ENCODE data around the gene DENND5B.
"Not testable (repeated sequence)": the region's sequence is repeated elsewhere in the genome, so short reads cannot be mapped to it uniquely, and the experiment has no call there.

Gene DENND5B

DNA sequence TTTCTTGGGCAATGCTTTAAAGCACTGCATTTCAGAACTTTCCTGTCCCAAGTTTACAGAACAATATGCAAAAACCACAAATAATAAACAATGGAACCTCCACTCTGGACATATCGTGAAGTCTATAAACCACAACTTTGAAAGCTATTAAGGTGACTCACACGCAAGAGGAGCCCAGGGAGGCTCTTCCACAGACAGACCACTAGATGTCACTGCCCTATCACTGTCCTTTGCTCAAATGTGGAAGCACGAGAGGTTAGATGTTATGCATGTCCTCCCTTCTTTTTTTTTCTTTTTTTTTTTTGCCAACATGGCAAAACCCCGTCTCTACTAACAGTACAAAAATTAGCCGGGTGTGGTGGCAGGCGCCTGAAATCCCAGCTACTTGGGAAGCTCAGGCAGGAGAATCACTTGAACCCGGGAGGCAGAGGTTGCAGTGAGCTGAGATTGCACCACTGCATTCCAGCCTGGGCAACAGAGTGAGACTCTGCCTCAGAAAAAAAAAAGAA is 187.8 kb downstream of the DENND5B start:
- DNase-seq (ENCODE audit: extremely low spot score, insufficient read length, low read depth) (peak; percentile 52), FAIRE-seq (peak; percentile 93)

DNA sequence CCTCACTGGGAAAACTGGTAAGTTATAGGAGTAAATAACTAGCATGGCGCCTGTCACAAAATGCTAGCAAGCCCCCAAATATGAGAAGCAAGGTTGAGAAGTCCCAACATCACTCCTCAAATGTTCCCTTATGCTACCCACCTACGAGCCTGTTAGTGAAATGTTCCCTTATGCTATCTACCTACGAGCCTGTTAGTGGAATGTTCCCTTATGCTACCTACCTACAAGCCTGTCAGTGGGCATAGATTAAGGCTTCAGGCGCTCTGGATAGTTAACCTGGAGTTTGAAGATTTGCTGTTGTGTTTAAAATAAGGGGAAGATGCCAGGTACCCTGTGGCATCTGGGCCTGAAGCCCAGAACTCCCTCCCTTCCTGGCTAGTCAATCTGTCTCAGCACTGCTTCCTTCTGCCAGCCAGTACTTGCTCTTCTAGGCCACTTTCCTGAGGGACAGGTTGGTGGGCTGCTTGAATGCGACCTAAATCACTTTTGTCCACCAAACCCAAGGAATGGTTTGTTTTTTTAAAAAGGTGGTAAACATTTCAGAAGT is 197.9 kb downstream of the DENND5B start:
- FAIRE-seq (no peak), DNase-seq (ENCODE audit: extremely low spot score, insufficient read length, low read depth) (no peak)

DNA sequence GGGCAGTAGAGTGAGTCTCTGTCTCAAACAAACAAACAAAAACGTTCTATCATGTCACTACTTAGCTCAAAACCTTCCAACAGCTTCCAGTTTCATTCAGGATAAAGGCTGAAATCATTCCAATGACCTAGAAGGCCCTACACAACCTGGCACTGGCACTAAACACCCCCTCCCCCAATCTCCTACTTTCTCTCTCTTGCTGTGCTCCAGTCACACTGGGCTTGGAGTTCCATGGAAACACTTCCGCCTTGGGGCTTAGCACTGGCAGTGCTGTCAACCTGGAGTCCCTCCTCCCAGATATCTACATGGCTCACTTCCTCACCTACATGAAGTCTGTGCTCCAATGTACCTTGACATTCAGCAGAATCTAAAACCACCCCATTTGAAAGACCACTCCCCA is 199.9 kb downstream of the DENND5B start:
- FAIRE-seq = no peak

DNA sequence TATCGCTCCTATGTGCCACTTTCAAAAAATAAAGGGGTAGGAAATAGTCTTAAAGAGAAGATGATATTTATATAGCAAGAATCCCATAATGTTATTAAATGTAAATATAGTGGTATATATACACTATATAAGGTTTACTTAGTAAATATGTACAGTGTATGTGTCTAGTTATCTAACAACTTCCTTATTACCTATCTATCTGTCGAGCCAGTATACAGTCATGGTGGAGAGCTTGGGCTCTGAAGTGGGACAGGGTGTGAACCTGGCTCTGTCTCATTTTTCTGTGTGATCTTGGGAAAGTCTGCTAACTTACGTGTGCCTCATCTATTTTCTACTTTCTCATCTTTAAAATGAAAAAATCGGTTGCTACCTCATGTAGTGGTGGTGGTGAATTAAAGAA is 202.2 kb downstream of the DENND5B start:
- FAIRE-seq = no peak
- no peak for DNase-seq (ENCODE audit: extremely low spot score, insufficient read length, low read depth)

More for the DNA sequence above, 199.9 kb downstream of the DENND5B start:
- no peak for DNase-seq (ENCODE audit: extremely low spot score, insufficient read length, low read depth)

DNA sequence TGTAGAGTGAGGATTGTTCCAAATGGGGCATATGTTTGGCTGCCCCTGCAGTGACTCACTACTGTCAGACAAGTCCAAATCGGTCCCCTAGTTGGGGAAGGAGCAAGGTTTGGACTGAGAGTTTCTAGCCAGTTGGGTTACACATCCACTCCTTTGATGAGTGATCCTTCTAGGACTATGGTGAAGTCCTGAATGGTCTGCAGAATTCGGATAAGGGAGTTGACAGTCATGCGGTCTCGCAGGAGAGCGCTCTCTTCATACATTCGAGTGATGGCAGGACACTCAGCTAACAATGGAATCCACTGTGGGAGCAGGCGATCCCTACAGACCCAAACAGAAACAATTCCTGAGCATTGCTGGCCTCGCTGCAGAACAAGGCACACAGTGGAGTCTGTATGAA is 203.5 kb downstream of the DENND5B start:
- no peak for FAIRE-seq
- no peak for DNase-seq (ENCODE audit: extremely low spot score, insufficient read length, low read depth)

DNA sequence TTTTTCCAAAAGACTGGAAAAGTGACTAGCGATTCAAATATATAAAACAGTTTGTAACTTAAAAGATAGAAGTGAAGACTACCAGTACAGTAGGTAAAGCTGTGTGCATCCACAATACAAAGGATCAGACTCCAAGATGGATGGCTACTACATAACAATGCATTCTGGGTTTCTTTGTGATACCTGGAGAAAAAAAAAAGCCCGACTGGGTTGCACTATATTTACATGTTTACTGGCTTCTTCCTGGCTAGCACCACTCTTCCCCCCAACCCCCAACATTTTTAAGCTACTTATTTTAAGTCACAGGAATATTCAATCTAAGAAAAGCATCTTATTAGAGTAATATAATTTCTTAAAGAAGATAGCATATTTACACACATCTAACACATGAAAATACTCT is 203.9 kb downstream of the DENND5B start:
- no peak for DNase-seq (ENCODE audit: extremely low spot score, insufficient read length, low read depth)
- FAIRE-seq = no peak

DNA sequence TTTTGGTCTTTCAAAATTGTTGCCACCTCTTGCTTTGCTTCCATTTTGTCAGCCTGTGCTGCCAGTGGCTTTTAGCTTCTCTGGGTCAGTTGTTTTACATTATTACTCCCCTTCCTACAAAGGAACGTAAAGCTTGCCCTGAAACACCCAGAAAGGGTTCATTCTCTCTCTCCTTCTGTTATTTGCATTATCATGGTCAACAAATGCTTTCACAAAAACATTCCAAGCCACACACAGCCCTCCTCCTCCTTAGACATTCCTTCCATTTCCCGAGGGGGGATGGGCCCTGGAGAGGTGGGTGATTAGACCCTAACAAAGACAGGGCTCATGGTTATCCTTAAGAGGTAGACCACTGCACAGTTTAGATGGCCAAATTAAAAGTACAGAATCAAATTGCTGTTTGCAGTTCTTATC is 204.6 kb downstream of the DENND5B start:
- DNase-seq (ENCODE audit: extremely low spot score, insufficient read length, low read depth) = no peak
- no peak for FAIRE-seq

DNA sequence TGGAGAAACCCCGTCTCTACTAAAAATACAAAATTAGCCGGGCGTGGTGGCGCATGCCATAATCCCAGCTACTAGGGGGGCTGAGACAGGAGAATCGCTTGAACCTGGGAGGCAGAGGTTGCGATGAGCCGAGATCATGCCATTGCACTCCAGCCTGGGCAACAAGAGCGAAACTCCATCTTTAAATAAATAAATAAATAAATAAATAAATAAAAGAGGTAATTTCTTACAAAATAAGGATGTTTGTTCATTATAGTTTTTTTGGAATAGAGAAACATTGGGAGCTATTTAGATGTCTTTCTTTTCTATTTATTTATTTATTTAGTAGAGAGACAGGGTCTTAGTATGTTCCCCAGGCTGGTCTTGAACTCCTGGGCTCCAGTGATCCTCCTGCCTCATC is 213.7 kb downstream of the DENND5B start:
- DNase-seq (ENCODE audit: extremely low spot score, insufficient read length, low read depth); FAIRE-seq: not testable (repeated sequence)

DNA sequence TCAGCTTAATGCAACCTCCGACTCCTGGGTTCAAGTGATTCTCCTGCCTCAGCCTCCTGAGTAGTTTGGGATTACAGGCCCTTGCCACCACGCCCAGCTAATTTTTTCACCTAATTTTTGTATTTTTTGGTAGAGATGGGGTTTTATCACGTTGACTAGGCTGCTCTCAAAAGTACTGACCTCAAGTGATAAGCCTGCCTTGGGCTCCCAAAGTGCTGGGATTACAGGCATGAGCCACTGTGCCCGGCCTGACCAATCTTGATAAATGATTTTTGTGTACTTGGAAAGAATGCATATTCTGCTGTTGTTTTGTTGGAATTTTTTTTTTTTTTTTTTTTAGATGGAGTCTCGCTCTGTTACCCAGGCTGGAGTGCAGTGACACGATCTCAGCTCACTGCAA is 215.5 kb downstream of the DENND5B start:
- not testable (repeated sequence) for DNase-seq (ENCODE audit: extremely low spot score, insufficient read length, low read depth)

DNA sequence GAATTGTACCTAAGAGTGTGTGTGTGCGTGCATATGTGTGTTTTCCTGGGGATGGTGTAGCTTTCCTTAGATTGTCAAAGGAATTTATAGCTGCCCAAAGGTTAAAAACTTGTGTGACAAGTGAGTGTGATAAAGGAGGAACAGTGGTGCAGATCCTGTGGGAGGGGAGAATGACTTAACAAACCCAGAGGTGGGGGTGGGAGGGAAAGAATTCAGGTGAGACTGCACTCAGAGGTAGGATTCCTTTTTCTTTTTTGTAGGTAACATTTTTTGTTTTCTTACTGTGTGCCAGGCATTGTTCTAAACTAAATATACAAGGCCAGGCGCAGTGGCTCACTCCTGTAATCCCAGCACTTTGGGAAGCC is 219.7 kb downstream of the DENND5B start:
- DNase-seq (ENCODE audit: extremely low spot score, insufficient read length, low read depth) (no peak), FAIRE-seq (no peak)

More for the DNA sequence above, 215.5 kb downstream of the DENND5B start:
- not testable (repeated sequence) for FAIRE-seq

DNA sequence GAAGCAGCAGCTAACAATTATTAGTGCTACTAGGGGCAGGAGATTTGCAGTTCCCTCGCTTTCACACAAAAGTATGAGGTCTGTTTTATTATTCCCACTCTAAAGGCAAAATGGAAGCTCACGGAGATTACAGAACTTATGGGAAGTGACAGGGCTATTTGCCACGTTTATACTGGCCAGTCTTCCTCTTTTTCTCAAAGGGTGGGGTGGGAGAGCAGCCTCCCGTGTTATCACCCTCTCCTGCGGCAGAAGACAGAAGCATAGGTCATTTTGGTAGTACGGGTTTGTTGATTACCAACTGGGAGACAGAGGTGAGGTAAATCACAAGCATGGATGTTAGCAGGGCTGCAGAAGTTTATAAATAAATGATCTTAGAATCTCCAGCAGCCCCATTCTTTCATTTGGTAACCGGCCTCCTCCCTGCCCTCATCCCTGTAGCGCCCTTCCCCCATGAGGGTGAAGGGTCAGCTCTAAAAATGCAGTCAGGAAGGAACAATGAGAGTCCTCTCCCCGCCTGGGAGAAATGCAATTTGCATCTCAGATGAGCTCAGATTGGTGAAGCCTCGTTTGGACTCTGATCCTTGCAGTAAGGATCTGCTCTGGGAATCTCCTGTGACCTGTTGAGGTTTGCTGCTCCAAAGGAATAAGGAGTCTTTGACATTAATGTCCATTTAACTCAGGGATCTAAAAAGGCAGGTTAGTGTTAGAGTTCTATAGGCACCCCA is 220.2 kb downstream of the DENND5B start:
- FAIRE-seq = no peak
- DNase-seq (ENCODE audit: extremely low spot score, insufficient read length, low read depth) = no peak

DNA sequence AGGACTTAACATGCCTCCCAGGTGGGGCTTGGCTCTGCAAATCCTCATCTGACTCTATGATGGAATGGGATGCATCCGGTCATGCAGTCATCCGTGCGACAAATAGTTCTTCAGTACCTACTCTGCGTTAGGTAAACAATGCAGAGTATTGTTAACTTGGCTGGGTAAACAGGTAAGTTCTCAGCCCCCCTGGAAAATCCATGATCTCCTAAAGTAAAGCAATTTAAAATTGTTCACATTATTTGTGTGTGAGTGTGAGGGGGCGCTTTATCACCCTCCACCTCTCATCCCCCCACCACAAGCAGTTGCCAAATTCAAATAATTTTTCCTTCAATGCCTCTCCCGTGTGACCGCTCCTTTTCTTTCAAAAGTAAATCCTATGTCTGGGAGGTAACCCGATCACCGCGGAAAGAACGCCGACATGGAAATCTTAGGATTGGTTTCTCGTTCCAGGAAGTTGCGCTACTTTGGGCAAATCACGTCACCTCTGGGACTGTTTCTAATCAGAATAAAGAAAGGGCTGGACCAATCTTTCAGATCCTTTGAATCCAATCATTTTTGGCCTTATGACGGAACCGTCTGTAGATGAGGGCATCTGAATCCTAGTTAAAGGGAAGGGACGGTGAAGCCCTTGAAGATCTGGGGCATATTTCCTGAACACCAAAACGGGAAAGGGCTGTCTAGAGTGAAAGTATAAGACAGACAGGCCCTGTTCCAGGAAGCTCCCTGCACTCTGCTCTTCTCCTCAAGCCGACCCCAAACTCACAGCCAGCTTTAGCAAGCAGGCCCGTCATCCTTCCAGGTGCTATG is 221.0 kb downstream of the DENND5B start:
- no peak for FAIRE-seq
- no peak for DNase-seq (ENCODE audit: extremely low spot score, insufficient read length, low read depth)

DNA sequence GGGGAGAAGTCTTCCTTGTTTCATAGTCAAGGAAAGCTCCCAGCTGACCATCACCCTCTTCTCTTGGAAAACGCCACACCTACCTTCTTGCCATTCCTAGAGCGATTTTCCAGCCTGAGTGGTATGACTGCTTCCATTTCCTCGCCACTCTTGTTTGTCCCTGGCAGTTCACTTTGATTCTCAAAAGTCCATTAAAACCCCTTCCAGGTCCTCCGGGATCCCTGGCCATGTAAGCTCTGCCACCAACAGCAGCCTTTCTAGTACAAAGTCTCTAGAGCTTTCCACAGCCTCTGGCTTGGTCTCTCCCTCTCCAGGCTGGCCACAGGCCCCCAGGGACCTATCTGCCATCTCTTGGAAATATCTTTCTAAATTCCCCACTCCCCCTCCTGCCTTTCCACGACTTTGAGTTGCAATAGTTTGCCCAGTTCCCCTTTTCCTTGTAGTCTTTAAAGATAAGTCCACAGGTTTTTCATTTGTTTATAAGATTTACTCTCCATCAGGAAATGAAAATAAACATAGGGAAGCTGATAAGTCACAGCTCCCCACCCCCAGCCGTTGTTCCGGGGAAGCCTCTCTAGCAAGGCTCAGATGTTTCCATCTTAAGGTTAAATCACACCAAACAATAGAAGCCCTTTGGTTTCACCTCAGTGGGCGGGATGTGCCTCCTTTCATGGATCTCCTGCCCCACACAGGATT is 222.1 kb downstream of the DENND5B start:
- FAIRE-seq = no peak
- DNase-seq (ENCODE audit: extremely low spot score, insufficient read length, low read depth) = no peak

DNA sequence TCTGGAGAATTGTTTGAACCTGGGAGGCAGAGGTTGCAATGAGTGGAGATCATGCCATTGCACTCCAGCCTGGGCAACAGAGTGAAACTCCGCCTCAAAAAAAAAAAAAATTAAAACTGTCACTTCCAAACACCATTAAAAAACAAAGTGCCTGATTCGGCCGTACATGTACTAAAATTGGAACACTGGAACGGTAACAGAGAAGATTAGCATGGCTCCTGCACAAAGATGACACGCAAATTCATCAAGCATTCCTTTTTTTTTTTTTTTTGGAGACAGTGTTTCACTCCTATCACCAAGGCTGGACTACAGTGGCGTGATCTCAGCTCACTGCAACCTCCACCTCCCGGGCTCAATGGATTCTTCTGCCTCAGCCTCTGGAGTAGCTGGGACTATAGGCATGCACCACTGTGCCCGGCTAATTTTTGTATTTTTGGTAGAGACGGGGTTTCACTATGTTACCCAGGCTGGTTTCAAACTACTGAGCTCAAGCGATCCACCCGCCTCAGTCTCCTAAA is 224.8 kb downstream of the DENND5B start:
- FAIRE-seq (no peak), DNase-seq (ENCODE audit: extremely low spot score, insufficient read length, low read depth) (no peak)

DNA sequence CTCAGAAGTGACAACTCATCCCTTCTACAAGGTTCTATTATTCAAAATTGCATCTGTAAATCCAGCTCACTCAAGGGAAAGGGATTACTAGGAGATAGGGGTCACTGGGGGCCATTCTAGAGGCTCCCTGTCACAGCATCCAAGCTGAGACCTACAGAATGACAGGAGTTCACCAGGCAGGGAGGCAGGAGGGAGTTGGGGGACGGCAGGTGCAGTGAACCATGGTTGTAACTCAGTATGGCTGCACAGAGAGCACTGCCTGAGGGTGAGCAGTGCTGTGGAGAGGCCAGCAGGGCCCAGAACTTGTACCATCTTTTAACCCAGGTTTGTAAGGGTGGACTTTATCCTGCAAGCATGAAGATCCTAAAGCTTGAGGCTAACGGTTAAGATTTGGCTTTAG is 227.1 kb downstream of the DENND5B start:
- FAIRE-seq (no peak), DNase-seq (ENCODE audit: extremely low spot score, insufficient read length, low read depth) (no peak)

DNA sequence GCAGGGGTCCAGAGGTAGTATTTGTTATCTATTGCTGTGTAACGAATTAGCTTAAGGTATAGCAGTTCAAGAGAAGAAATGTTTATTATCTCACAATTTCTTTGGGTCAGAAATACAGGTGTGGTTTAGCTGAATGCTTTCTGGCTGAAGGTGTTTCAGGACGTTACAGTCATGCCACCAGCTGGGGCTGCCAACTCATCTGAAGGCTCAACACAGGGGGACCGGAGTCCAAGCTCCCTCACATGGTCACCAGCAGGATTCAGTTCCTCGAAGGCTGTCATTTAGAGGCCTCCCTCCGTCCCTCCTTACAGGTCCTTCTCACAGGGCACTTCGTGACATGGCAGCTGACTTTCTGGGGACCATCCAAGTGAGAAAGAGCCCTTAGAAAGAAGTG is 227.5 kb downstream of the DENND5B start:
- DNase-seq (ENCODE audit: extremely low spot score, insufficient read length, low read depth) (no peak), FAIRE-seq (no peak)

DNA sequence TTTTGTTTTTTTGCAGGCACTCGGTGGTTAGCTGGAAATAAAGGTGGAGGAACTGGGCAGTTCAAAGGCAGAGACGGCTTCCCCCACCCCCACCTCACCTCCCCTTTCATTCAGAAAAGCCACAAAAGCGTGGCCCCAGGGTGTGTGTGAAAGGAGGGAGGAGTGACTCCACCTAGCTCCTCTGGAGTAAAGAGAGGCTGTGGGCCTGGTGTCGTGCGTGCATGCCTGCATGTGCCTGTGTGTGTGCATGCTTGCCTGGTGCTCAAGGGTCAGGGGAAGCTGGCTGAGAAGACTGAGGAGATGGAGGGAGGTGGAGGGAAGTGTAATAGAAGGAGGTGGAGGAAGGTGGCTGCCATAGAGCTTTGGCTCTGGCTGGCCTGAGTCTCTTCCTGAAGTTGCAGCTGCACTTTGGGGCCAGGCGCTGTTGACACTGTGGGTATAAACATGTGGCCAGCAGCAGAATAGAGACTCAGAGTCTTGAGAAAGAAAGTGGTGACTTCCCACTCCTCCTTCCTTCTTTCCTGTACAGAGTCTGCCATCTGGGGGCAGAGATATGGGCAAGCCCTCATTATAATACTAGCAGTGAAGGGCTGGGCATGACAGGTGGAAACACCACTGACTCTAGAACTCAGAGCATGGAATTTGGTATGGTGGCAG is 228.0 kb downstream of the DENND5B start:
- FAIRE-seq = peak; percentile 68
- no peak for DNase-seq (ENCODE audit: extremely low spot score, insufficient read length, low read depth)

DNA sequence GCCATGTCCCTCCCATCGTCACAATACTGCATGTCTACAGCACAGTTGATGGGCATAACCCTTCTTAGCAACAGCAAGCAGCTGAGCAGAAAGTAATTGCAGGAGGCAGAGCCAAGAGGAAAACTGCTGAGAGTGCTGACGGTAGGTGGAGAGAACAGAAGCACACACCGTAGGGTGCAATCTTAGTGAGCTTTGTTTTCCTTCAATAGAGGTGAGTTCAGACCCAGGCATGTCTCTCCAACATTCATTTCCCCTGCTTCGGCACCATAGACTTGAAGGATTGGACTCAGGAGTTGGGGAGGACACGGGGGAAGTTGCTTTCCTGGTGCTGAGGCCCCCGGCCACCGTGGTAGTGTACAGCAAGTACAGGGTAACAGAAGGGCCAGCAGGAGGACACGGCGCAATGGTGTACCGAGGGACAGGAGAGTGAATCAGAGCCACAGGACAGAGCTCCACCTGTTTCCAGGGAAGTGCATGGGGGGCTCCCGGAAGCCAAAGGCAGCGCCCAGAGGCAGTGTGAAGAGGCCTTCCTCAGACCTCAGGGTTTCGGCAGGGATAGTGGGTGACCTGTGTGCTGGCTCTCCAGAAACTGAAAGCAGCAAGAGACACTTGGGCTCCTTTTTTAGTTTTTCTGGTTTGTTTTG is 228.7 kb downstream of the DENND5B start:
- peak; percentile 70 for FAIRE-seq

DNA sequence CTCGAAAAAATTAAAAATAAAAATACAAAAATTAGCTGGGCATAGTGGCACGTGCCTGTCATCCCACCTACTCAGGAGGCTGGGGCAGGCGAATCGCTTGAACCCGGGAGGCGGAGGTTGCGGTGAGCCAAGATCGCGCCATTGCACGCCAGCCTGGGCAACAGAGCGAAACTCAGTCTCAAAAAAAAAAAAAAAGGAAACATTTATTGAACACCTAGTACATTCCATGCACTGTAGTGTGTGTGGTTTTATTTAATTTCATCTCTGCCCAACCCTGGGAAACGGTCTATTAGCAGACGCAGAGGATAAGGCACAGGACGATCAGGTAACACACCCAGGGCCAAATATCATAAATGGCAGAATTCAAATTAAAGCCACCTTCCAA is 229.2 kb downstream of the DENND5B start:
- no peak for FAIRE-seq
- DNase-seq (ENCODE audit: extremely low spot score, insufficient read length, low read depth) = no peak

More for the DNA sequence above, 228.7 kb downstream of the DENND5B start:
- DNase-seq (ENCODE audit: extremely low spot score, insufficient read length, low read depth) = no peak
